Esophagus squamous epithelium (tissue), 5 donors: ENCODE results near the gene YKT6. TPM values are rescaled to one million over a fixed set of nuclear protein-coding genes. Genes with fewer than 3 reads are reported as not detected.

ENCODE experiments used
- DNase-seq: peaks from one replicate; lab custom pipeline; 2025; lab: John Stamatoyannopoulos, UW
- H3K27ac ChIP-seq, 4 donors: fragments of 200-600 bp; sonication (generic); one replicate each; pipeline ENCODE4 v1.5.1; 2016 to 2019; ENCODE audit warnings: mild to moderate bottlenecking in 1 of 4
- H3K27me3 ChIP-seq, 4 donors: fragments of 200-600 bp; sonication (generic); 1 replicate in 3 of 4; 2 replicates in 1 of 4; pipeline versions ENCODE4 v1.5.1 to v1.6.0; 2017 to 2021; ENCODE audit warnings: antibody characterized with exemption in 1 of 4
- H3K36me3 ChIP-seq, 3 donors: fragments of 200-600 bp; sonication (generic); one replicate each; pipeline ENCODE4 v1.5.1; 2016 to 2019
- H3K4me1 ChIP-seq, 3 donors: fragments of 200-600 bp; sonication (generic); one replicate each; pipeline ENCODE4 v1.5.1; 2017 to 2019
- H3K4me3 ChIP-seq, 4 donors: fragments of 200-600 bp; sonication (generic); 1 replicate in 3 of 4; 2 replicates in 1 of 4; pipeline ENCODE4 v1.5.1; 2016 to 2019; ENCODE audit warnings: mild to moderate bottlenecking in 2 of 4, moderate library complexity in 1 of 4
- H3K9me3 ChIP-seq, 3 donors: fragments of 200-600 bp; sonication (generic); one replicate each; pipeline ENCODE4 v1.5.1; 2016 to 2019
- POLR2A ChIP-seq, 4 donors: fragments of 450-650 bp; IDR thresholded peaks; one replicate each; pipeline ENCODE4 v1.6.1; 2017; ENCODE audit warnings: antibody characterized with exemption in 4 of 4, mild to moderate bottlenecking in 4 of 4, moderate library complexity in 3 of 4
- WGBS, 2 donors: methylation state at CpG; one replicate each; pipeline ENCODE4 v1.1.5; 2018; 5-methylcytosine and 5-hydroxymethylcytosine counted together
- intact Hi-C: fragments of 100-400 bp; cut with DNase I; formaldehyde crosslinking; loops from one replicate; pipeline ENCODE4 v1.15.0; 2022
- total RNA-seq, 4 donors: library from RNA; depleted of rRNA; stranded (reverse); fragments of >200 nt; gene quantifications; one replicate each; pipeline ENCODE4 v1.1.0, GENCODE V29; 2016
- TF ChIP-seq, protein P1 (sequence below), 6 experiments: fragments of 450-650 bp in 4 of 6; fragments of 200-600 bp in 2 of 6; sonication (generic) in 2 of 6; IDR thresholded peaks; one replicate each; pipeline ENCODE4 v1.5.1; 2016 to 2019; ENCODE audit warnings: antibody characterized with exemption in 6 of 6, mild to moderate bottlenecking in 4 of 6, moderate library complexity in 4 of 6
- donor health status: DM: yes; HTN: yes; CAD: no.

YKT6 gene
- total RNA-seq, 4 donors from 2014 or later, result 56.3 to 91.8 (median 65.1) TPM

DNA sequence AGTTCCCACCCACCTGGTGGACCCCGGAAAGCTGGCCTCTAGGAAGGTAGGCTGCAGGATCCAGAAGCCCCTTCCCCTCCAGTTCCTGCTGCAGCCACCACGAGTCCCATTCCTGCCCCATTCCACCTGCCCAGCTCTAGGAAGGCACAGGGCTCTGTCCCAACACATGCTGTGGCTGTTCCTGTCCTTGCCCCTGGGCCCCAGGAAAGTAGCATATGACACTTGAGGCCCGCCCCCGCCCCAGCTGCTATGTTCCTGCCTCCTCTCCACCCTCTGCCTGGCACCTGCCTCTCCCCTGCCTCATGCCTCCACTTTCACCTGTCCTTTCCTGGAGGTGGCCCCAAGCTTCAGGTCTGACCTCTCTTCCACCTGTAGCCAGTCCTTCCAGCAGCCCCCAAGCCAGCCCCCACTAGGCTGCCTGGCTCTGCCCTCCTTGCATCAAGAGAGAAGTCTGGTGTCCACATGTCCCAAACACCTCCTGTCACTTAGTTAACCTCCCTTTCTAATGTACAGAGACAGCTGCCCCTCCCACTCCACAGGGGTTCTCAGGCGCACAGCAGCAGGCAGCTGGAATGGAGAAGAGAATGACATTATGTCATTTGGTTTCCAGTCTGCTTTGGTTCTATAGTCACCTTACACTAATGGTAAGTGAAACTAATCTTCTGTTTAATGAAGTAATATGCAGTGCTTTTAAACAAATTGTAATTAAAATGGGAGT lies 22.7 kb downstream of the YKT6 start:
- Histone ChIP-seq H3K27me3 (peaks cover 0 to 35% (median 0%) of the 10 kb centered on the region in 4 donors), H3K4me1 (peaks cover 5 to 33% (median 14%) of the 10 kb centered on the region in 3 donors), H3K4me3 (no peak overlapping the region), H3K36me3 (no peaks in the 10 kb centered on the region), H3K27ac (no peak overlapping the region), H3K9me3 (no peaks in the 10 kb centered on the region)
- 51 to 80% methylated on average over 5 of the region's 5 CpGs for WGBS, 2 donors
- TF ChIP-seq POLR2A (IDR thresholded peaks at IDR 0.05), result no peak
- TF ChIP-seq, protein P1, sequence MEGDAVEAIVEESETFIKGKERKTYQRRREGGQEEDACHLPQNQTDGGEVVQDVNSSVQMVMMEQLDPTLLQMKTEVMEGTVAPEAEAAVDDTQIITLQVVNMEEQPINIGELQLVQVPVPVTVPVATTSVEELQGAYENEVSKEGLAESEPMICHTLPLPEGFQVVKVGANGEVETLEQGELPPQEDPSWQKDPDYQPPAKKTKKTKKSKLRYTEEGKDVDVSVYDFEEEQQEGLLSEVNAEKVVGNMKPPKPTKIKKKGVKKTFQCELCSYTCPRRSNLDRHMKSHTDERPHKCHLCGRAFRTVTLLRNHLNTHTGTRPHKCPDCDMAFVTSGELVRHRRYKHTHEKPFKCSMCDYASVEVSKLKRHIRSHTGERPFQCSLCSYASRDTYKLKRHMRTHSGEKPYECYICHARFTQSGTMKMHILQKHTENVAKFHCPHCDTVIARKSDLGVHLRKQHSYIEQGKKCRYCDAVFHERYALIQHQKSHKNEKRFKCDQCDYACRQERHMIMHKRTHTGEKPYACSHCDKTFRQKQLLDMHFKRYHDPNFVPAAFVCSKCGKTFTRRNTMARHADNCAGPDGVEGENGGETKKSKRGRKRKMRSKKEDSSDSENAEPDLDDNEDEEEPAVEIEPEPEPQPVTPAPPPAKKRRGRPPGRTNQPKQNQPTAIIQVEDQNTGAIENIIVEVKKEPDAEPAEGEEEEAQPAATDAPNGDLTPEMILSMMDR (IDR thresholded peaks at IDR 0.05), result no peak
- intact Hi-C loops, result no loop called here
- DNase-seq, result no peak

DNA sequence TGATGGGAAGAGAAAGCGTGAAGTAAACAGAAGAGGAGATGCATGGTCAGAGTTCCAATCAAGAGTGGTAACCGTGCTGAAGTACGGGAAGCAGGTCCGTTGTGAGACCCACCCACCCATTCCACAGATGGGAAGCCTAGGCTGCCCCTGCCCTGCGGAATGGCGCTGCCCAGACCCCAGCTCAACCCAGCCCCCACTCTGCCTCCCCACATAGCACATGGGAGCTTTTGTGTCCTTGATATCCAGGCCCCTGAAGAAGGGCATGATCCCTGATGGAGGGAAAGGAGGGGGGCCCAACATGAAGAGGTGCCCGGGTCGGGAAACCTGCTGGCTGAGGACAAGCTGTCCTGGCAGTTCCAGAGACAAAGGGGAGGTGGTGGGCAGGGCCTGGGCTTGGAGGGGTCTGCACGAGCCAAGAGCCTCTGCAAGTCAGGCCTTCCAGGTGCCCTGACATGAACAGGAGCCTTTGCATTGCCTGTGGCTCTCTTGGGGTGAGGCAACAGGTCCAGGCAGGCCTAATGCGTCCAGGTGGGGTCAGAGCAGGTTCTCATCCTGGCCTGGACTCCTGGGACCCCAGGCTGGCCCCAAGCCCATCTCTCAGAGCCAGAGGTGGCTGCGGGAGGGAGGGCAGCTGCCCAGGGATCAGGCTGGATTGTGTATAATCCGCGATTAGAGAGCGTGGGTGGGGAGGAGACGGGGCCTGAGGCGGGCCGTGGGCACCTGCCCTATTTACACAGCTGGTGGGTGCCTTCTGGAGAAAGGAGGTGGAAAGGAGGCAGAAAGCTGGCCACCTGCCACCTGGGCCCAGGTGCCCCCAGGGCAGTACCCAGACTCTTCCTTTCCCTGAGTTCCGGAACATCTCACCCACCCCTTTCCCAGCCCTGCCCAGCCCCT lies 23.5 kb downstream of the YKT6 start:
- no peak overlapping the region for H3K4me3 ChIP-seq
- DNase-seq, result no peak
- peaks cover 5 to 33% (median 14%) of the 10 kb centered on the region in 3 donors for H3K4me1 ChIP-seq
- peaks cover 0 to 35% (median 0%) of the 10 kb centered on the region in 4 donors for H3K27me3 ChIP-seq
- TF ChIP-seq, protein P1 (IDR thresholded peaks at IDR 0.05), result no peak
- no peak for TF ChIP-seq POLR2A (IDR thresholded peaks at IDR 0.05)
- intact Hi-C loops, result no loop called here
- 57 to 58% methylated on average over 8 to 11 of the region's 18 CpGs for WGBS, 2 donors
- H3K27ac ChIP-seq, result no peak overlapping the region
- H3K9me3 ChIP-seq, result no peaks in the 10 kb centered on the region
- no peaks in the 10 kb centered on the region for H3K36me3 ChIP-seq

DNA sequence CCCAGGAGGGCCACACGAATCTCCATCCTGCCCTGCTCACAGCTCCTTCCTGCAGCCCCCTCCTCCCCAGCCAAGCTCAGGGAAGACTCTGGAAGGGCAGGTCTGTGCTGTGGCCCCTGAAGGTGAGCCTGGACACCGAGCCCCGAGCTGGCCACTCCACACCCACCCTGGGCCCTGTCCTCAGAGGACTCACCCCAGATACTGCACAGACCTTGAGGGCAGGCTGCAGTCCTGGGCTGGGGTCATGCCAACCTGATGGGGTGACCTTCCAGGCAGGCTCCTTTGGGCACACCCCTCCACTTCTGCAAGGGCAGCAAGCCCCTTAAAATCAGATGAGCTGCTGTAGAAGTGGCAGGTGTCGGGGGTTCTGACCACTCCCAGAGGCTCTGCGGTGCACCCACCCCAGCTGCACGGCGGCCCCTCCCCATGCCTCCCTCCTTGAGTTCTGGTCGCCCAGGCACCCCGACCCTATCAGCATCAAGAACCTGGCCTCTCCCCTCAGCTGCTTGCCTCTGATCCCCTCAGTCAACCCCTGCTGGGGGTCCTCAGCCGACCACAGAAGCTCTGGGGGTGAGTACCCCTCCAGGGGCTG lies 24.3 kb downstream of the YKT6 start:
- intact Hi-C loops, result no loop called here
- Histone ChIP-seq H3K36me3 (no peaks in the 10 kb centered on the region), H3K27me3 (peaks cover 0 to 32% (median 0%) of the 10 kb centered on the region in 4 donors), H3K4me1 (peaks cover 5 to 33% (median 14%) of the 10 kb centered on the region in 3 donors), H3K4me3 (no peak overlapping the region), H3K9me3 (no peaks in the 10 kb centered on the region), H3K27ac (no peak overlapping the region)
- no peak for DNase-seq
- TF ChIP-seq POLR2A (IDR thresholded peaks at IDR 0.05), result no peak
- TF ChIP-seq, protein P1 (IDR thresholded peaks at IDR 0.05), result no peak
- WGBS, 2 donors, result 29 to 67% methylated on average over 1 to 5 of the region's 10 CpGs

DNA sequence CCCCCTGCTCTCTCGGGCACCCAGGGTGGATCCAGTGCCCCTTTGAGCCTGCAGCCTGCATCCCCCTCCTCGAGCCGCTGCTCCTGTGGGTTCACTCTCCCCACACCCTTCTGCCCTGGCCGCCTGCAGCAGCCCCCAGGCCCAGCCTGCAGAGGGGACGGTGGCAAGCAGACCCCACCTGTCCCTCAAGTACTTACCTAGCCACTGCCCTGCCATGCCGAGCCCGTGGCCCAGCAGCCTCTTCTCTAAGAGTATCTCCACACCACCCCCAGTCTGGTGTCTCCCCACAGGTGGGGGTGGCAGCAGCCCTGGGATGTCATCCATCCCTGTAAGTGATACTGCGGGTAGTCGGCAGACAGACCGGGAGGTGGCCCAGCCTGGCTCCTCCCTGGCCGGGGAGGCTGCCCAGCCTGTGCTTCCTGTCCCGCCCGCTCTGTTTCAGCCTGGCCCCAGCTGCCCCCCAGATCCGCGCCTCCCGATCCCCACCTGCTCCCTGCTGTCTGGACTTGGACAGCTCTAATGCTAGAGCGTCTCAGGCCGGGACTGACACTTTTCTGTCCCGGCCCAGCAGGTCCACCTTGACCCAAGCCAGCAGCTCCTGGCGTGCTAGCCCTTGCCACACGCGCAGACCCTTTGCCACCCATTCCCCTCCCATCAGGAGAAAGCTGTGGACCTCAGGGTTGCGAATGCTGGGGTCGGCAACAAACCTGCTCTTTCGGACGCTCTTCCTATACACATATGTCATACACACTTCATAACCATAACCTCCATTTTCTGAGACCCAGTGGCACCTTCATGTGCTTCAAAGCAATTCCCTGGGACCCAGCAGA lies 25.0 kb downstream of the YKT6 start:
- no peaks in the 10 kb centered on the region for H3K9me3 ChIP-seq
- peaks cover 0 to 32% (median 0%) of the 10 kb centered on the region in 4 donors for H3K27me3 ChIP-seq
- peaks cover 5 to 33% (median 14%) of the 10 kb centered on the region in 3 donors for H3K4me1 ChIP-seq
- TF ChIP-seq, protein P1 (IDR thresholded peaks at IDR 0.05), result no peak
- TF ChIP-seq POLR2A (IDR thresholded peaks at IDR 0.05), result no peak
- 59 to 72% methylated on average over 14 to 24 of the region's 26 CpGs for WGBS, 2 donors
- DNase-seq, result no peak
- intact Hi-C loops, result no loop called here
- H3K27ac ChIP-seq, result no peak overlapping the region
- H3K36me3 ChIP-seq, result no peaks in the 10 kb centered on the region
- H3K4me3 ChIP-seq, result no peak overlapping the region
